GM19351 (cell line): ENCODE data around the gene CD101.

Experiments used
- ATAC-seq: cut with Tn5 transposase; IDR thresholded peaks from one replicate; pipeline ENCODE4 v1.9.1; 2021; ENCODE audit warnings: mild to moderate bottlenecking, moderate library complexity; ENCODE audit not compliant: unreplicated experiment

Gene CD101

GRCh38 chr1:116986421-116987255 is 14.9 kb upstream of the CD101 start:
- ATAC-seq: no peak

DNA sequence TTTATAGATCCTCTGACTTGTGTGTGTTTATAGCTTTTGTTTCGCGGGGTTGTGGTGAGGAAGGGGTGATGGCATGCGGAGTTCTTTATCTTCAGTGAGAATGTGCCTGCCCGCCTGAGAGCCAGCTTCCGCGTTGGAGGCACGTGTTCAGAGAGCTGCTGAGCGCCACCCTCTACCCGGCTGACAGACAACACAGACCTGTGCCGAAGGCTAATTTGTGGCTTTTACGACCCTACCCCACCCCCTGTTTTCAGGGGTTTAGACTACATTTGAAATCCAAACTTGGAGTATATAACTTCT is 14.4 kb upstream of the CD101 start:
- ATAC-seq: no peak

GRCh38 chr1:116988248-116988647 is 13.3 kb upstream of the CD101 start:
- ATAC-seq: no peak

GRCh38 chr1:116988908-116989307 is 12.7 kb upstream of the CD101 start:
- ATAC-seq: no peak

GRCh38 chr1:116989835-116990234 is 11.7 kb upstream of the CD101 start:
- ATAC-seq: no peak

- no peak for ATAC-seq
These were observed 10.9 kb upstream of the CD101 start for GRCh38 chr1:116990612-116991151.

DNA sequence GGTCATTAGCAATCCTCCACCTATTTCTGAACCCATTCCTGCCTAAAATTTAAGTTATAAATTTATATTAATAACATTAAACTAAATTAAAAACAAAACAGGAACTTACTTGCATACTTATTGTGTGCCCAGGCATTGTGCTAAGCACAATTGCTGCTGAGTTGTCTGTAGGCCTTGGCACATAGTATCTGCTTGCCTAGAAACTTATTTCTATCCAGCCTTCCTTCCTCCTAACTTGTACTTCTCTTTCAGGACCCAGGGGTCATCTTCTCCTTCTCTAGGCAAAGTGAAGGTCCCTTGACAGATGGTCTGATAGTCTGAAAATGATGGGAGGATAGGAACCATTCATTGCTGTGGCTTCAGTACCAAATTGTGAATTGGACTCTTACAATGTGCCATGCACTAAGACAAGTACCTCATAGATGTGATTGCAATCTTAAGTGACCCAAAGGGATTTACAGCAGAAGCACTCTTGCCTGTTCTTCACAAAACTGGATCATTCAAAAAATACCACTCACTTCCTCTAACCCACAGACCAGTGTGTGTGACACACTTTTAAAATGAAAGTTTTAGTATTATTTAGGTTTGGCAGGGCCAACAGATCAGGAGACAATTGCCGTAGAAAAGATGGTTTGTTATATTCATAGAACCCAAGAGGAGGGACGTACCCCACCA is 10.3 kb upstream of the CD101 start:
- ATAC-seq: no peak

- ATAC-seq: no peak
These were observed 9.6 kb upstream of the CD101 start for GRCh38 chr1:116991918-116992317.

DNA sequence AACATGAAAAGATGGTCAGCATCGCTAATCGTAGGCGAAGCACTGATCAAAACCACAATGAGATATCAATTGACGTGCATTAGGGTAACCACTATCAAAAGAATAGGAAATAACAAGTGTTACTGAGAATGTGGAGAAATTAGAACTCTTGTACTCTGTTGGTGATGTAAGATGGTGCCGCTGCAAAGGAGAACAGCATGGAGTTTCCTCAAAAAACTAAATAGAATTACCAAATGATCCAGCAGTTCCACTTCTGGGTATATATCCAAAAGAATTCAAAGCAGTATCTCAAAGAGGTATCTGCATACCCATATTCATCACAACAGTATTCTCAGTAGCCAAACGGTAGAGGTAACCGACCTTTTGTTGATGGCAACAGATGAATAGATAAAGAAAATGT is 8.3 kb upstream of the CD101 start:
- no peak for ATAC-seq

DNA sequence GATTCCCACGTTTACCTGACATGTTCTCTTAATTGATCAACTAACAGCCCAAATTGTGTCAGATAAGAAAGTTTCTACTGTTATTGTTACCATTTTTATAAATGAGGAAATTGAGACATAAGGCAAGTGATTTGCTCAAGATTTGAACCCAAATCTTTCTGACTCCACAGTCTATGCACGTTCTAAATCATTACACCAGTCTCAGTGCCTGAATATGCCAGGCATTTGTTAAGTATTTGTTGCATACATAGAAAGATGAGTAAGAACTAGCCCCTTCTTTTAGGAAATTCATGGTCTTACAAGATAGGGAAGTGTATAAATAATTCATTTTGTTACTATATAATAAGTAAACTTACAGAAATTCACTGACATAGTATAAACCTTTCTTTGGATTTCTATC is 7.1 kb upstream of the CD101 start:
- no peak for ATAC-seq

DNA sequence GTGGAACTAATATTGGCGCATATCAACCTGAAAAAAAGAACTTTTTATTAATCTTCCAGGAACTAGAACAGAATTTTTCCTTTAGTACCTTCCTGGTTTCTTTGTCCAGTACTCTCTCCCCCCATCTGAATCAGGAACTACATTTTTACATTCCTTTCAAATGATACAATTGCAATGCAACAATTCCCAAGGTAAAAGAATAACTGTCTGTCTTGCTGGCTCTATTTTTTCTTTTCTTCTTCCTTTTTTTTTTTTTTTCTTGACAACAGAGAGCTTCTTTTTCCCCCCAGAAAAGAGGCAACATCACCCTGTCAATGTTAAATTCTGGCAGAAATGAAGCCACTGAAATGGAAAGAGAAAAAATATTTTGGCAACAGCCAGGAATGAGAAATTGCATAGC is 4.5 kb upstream of the CD101 start:
- no peak for ATAC-seq

DNA sequence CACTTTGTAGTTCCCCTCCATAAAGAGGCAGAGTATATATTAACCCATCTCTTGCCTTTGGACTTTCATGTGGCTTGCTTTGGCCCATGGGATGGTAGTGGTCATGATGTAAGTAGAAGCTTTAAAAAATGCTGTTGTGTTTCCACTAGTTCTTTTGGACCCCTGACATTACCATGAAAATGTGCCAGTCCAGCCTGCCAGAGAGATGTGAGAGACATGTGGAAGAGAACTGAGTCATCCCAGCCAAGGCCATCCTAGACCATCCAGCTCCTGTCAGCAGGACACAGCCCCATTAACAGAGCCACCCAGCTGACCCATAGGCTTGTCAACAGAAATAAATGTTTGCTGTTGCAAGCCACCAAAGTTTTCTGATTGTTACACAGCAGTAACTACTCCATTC is 3.9 kb upstream of the CD101 start:
- no peak for ATAC-seq

- no peak for ATAC-seq
These were observed 2.0 kb upstream of the CD101 start for GRCh38 chr1:116999596-116999995.

DNA sequence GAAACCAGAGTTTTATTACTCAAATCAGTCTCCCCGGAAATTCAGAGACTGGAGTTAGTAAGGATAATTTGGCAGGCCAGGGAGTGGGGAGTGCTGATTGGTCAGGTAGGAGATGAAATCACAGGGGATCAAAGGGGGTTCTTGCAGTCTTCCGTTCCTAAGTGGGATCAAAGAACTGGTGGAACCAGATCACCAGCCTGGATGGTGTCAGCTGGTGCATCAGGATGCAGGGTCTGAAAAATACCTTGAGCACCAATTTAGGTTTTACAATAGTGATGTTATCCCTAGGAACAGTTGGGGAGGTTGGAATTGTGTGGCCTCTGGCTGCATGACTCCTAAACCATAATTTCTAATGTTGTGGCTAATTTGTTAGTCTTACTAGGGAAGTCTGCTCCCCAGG is 1.4 kb upstream of the CD101 start:
- ATAC-seq: no peak

DNA sequence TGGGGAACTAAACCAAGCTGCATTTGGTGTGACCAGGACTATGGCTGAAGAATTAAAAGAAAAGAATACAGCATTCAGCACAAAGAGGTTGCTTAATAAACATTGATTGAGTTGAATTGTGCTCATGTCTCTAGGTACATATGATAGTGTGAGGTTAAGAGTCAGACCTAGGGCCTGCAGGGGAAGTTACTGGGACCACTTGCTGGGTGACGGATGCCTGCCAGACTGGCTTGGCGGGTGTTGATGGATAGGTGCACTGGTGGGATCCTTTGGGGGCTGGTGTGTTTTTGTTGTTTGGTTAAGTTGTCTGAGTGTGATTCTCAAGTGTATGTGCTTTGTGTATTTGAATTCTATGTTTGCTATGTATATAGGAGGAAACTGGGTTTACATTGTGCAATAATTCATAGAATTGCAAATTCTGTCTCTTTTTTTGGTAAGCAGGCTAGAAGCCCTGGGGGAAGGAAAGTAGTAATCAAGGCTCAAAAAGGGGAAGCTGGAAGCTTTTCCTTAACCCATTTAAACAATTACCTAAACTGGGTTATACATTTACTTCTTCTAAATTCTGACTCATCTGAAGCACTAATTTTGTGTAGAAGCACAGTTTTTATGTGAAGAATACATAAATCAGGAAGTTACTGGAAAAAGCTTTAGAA is 1.8 kb downstream of the CD101 start:
- no peak for ATAC-seq

- ATAC-seq: no peak
These were observed 6.1 kb downstream of the CD101 start for GRCh38 chr1:117007719-117008013.

GRCh38 chr1:117008656-117009055 is 7.1 kb downstream of the CD101 start:
- no peak for ATAC-seq

DNA sequence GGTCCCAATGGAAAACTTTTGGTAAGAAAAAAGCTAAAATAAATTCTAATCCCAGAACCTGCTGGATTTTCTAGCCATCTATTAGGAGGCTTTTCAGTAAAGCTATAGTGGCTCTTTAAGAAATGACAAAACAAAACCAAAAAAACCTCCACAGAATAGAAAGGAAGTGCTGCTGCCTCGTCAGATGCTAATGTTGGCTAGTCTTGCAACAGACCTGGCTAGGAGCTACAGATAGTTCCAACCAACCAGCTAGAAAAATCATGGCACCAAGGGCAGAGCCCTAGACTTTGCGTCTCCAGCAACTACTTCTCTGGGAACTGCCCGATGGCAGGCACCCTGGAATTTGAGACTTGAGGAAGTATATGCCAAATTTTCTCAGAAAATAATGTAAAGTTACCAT is 7.6 kb downstream of the CD101 start:
- no peak for ATAC-seq

DNA sequence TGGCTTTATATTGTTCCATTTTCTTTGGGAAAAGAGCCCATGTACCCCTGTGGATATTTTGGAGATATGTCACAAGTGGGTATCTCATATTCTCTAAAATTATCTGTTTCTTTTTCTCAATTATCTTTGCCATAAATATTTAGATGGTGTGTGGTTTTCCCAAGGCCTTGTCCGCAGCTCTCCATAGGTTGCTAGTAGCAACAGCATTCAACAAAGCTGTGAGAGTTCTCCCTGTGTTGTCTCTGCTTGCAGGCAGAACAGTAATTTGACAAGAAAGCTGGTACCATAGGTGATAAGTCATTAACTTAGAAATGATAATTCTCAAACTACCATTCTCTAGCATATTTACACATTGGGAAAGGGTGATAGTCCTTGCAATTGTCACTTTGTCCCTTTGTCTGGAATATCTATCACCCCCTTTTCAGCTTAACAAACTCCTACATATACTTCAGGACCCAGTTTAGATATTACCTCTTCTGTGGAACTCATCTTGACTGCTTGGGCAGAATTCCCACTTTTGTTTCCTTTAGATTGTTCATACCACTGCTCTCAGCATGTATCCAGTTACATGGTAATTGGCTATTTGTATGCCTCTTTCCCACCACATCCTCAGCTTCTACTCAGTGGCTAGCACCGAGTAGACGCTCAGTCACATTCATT is 8.9 kb downstream of the CD101 start:
- ATAC-seq: no peak

DNA sequence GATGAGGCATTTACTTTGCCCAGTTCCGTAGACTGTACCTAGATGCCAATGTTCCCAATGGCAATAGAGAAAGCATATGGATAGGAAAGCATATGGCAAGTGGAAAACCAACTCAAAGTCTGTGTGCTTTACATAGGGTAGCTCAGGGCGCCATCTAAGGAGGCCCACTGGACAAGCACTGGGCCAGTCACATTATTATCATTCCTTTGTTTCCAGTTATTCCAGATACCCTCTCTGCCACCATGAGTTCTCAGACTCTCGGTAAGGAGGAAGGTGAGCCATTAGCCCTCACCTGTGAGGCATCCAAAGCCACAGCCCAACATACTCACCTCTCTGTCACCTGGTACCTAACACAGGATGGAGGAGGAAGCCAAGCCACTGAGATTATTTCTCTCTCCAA is 9.8 kb downstream of the CD101 start:
- ATAC-seq: no peak

- no peak for ATAC-seq
These were observed 11.8 kb downstream of the CD101 start for GRCh38 chr1:117013309-117013858.
